ENCODE results near the gene RPTOR. TPM values are rescaled to one million over a fixed set of nuclear protein-coding genes. Genes with fewer than 3 reads are reported as not detected.

The RPTOR gene
- polyA plus RNA-seq, 1 donor from 2014 or later = 8.0 TPM

- Histone ChIP-seq H3K9ac (ENCODE audit: low read length) (no peak overlapping the region), H3K27me3 (ENCODE audit: insufficient read depth, low read depth, low read length) (no peaks in the 10 kb centered on the region), H3K4me2 (ENCODE audit: low read length) (no peak overlapping the region), H3K27ac (ENCODE audit: low read length) (no peak overlapping the region), H3K79me2 (replicated peaks; ENCODE audit: insufficient read depth, low read length) (no peaks in the 10 kb centered on the region), H3F3A (ENCODE audit: insufficient read depth, low read length, poor library complexity, severe bottlenecking) (no peaks in the 10 kb centered on the region), H3K9me2 (ENCODE audit: insufficient read depth, low read length) (no peaks in the 10 kb centered on the region), H2AFZ (ENCODE audit: low read depth, low read length) (no peak overlapping the region), H4K20me1 (ENCODE audit: insufficient read depth) (no peaks in the 10 kb centered on the region), H3K36me3 (ENCODE audit: insufficient read depth, low read length) (no peaks in the 10 kb centered on the region), H3K4me3 (ENCODE audit: low read length) (no peak overlapping the region), H3K9me3 (ENCODE audit: low read length) (no peaks in the 10 kb centered on the region)
- TF ChIP-seq CTCF (IDR thresholded peaks at IDR 0.05; ENCODE audit: poor library complexity, severe bottlenecking) = no peak
- no peak for TF ChIP-seq RAD21 (conservative IDR thresholded peaks at IDR 0.05)
- no peak for TF ChIP-seq SMC3 (conservative IDR thresholded peaks at IDR 0.05; ENCODE audit: poor library complexity)
- TF ChIP-seq MXI1 (conservative IDR thresholded peaks at IDR 0.05; ENCODE audit: poor library complexity, severe bottlenecking) = no peak
- no peak for TF ChIP-seq EP300 (conservative IDR thresholded peaks at IDR 0.05; ENCODE audit: poor library complexity, severe bottlenecking)
Measured at GRCh38 chr17:80520810-80521455, 23.7 kb upstream of the RPTOR start.

GRCh38 chr17:80523054-80523744, 21.4 kb upstream of the RPTOR start:
- H3K9me2 ChIP-seq (ENCODE audit: insufficient read depth, low read length) = no peaks in the 10 kb centered on the region
- H3K9ac ChIP-seq (ENCODE audit: low read length) = no peak overlapping the region
- no peaks in the 10 kb centered on the region for H3K27me3 ChIP-seq (ENCODE audit: insufficient read depth, low read depth, low read length)
- no peaks in the 10 kb centered on the region for H3K9me3 ChIP-seq (ENCODE audit: low read length)
- H3K4me3 ChIP-seq (ENCODE audit: low read length) = no peak overlapping the region
- H3K36me3 ChIP-seq (ENCODE audit: insufficient read depth, low read length) = no peaks in the 10 kb centered on the region
- H3K27ac ChIP-seq (ENCODE audit: low read length) = no peak overlapping the region
- H2AFZ ChIP-seq (ENCODE audit: low read depth, low read length) = no peak overlapping the region
- H3F3A ChIP-seq (ENCODE audit: insufficient read depth, low read length, poor library complexity, severe bottlenecking) = no peaks in the 10 kb centered on the region
- H4K20me1 ChIP-seq (ENCODE audit: insufficient read depth) = no peaks in the 10 kb centered on the region
- H3K4me2 ChIP-seq (ENCODE audit: low read length) = no peak overlapping the region
- no peaks in the 10 kb centered on the region for H3K79me2 ChIP-seq (replicated peaks; ENCODE audit: insufficient read depth, low read length)
- TF ChIP-seq TAF1 (IDR thresholded peaks at IDR 0.05; ENCODE audit: low read depth) (no peak), MXI1 (conservative IDR thresholded peaks at IDR 0.05; ENCODE audit: poor library complexity, severe bottlenecking) (no peak), EZH2 (IDR thresholded peaks at IDR 0.05; ENCODE audit: borderline replicate concordance, insufficient read depth, low read length, poor library complexity, severe bottlenecking) (no peak), CTCF (IDR thresholded peaks at IDR 0.05; ENCODE audit: poor library complexity, severe bottlenecking) (no peak), POLR2AphosphoS5 (IDR thresholded peaks at IDR 0.05) (no peak), RAD21 (conservative IDR thresholded peaks at IDR 0.05) (no peak), SMC3 (conservative IDR thresholded peaks at IDR 0.05; ENCODE audit: poor library complexity) (no peak), EP300 (conservative IDR thresholded peaks at IDR 0.05; ENCODE audit: poor library complexity, severe bottlenecking) (no peak), REST (IDR thresholded peaks at IDR 0.05; ENCODE audit: borderline replicate concordance) (no peak)
